Measurements from ENCODE around the gene LEMD1. TPM values are rescaled to one million over a fixed set of nuclear protein-coding genes. Genes with fewer than 3 reads are reported as not detected.

Gene LEMD1
- total and polyA plus RNA-seq, 8 donors = 0.28 to 0.32 TPM; not detected in 6

GRCh38 chr1:205356440-205357139 is 65.3 kb downstream of the LEMD1 start, which contains the start of gene KLHDC8A:
TSS of gene KLHDC8A (minus strand) at chr1:205356922. CDS start at chr1:205343604, 13,318 bp downstream.
- TF ChIP-seq CTCF (IDR thresholded peaks at IDR 0.05) = no peak
- DNase-seq (no peak), FAIRE-seq (no peak), ATAC-seq (no peak)
- Histone ChIP-seq H3K4me1 (peaks cover 0 to 10% (median 7%) of the 10 kb centered on the region in 3 donors), H3K27ac (no peak within 1 kb of the TSS), H3K9me3 (no peaks in the 10 kb centered on the region), H3K4me3 (no peak within 1 kb of the TSS), H3K36me3 (no peaks in the 10 kb centered on the region), H3K27me3 (no peaks in the 10 kb centered on the region)
- intact Hi-C loops (cut with DNase I) = no loop called here
- WGBS, 2 donors = 85 to 86% methylated on average over 20 of the region's 20 CpGs

- no peak overlapping the region for H3K27ac ChIP-seq
- 81 to 85% methylated on average over 3 of the region's 3 CpGs for WGBS, 2 donors
Observed at GRCh38 chr1:205355075-205355453, 66.8 kb downstream of the LEMD1 start.

GRCh38 chr1:205354259-205355074 is 67.4 kb downstream of the LEMD1 start:
- no peak overlapping the region for H3K4me3 ChIP-seq
- FAIRE-seq = no peak
- TF ChIP-seq CTCF (IDR thresholded peaks at IDR 0.05) = peak; percentile 63 to 78 (median 76)
- peak in 4 of 6 donors; percentile 40 to 66 (median 54) for DNase-seq
- H3K9me3 ChIP-seq = no peaks in the 10 kb centered on the region
- no peaks in the 10 kb centered on the region for H3K36me3 ChIP-seq
- H3K27me3 ChIP-seq = no peaks in the 10 kb centered on the region
- intact Hi-C loops (cut with DNase I) = no loop called here
- H3K27ac ChIP-seq = no peak overlapping the region
- ATAC-seq = peak; percentile 72 to 91 (median 80)
- 23 to 27% methylated on average over 5 of the region's 5 CpGs for WGBS, 2 donors
- peaks cover 0 to 7% (median 7%) of the 10 kb centered on the region in 3 donors for H3K4me1 ChIP-seq

More at GRCh38 chr1:205355075-205355453, 66.8 kb downstream of the LEMD1 start:
- DNase-seq (peak in 3 of 6 donors; percentile 30 to 54 (median 44)), ATAC-seq (peak; percentile 35 to 85 (median 74)), FAIRE-seq (no peak)
- no peak for TF ChIP-seq CTCF (IDR thresholded peaks at IDR 0.05)
- Histone ChIP-seq H3K4me3 (no peak overlapping the region), H3K9me3 (no peaks in the 10 kb centered on the region), H3K27me3 (no peaks in the 10 kb centered on the region), H3K4me1 (peaks cover 0 to 9% (median 7%) of the 10 kb centered on the region in 3 donors), H3K36me3 (no peaks in the 10 kb centered on the region)
- intact Hi-C loops (cut with DNase I) = no loop called here

- peak in 3 of 4 donors; percentile 11 to 48 (median 17) for ATAC-seq
- peaks cover 0 to 7% (median 7%) of the 10 kb centered on the region in 3 donors for H3K4me1 ChIP-seq
- no peak overlapping the region for H3K4me3 ChIP-seq
- no peak for TF ChIP-seq CTCF (IDR thresholded peaks at IDR 0.05)
- WGBS, 2 donors = 36 to 42% methylated on average over 6 of the region's 6 CpGs
- H3K36me3 ChIP-seq = no peaks in the 10 kb centered on the region
- FAIRE-seq = no peak
- no peak for DNase-seq
- intact Hi-C loops (cut with DNase I) = no loop called here
- no peaks in the 10 kb centered on the region for H3K9me3 ChIP-seq
- no peaks in the 10 kb centered on the region for H3K27me3 ChIP-seq
- H3K27ac ChIP-seq = no peak overlapping the region
Observed at GRCh38 chr1:205353612-205354011, 68.2 kb downstream of the LEMD1 start.

Data from pancreas (tissue), 10 donors.